Stimulated activated CD8-positive, alpha-beta memory T cell treated with anti-CD3 and anti-CD28 coated beads, Interleukin-15, amount 100 ng/mL, for 1 hour (primary cell): ENCODE data around the gene CHCHD1.
"Not testable (repeated sequence)": the region's sequence is repeated elsewhere in the genome, so short reads cannot be mapped to it uniquely, and the experiment has no call there.

Experiments
- DNase-seq: peaks from one replicate; pipeline ENCODE4 v3.0.0-alpha.2; 2020; ENCODE audit warnings: low read depth

CHCHD1 gene

DNA sequence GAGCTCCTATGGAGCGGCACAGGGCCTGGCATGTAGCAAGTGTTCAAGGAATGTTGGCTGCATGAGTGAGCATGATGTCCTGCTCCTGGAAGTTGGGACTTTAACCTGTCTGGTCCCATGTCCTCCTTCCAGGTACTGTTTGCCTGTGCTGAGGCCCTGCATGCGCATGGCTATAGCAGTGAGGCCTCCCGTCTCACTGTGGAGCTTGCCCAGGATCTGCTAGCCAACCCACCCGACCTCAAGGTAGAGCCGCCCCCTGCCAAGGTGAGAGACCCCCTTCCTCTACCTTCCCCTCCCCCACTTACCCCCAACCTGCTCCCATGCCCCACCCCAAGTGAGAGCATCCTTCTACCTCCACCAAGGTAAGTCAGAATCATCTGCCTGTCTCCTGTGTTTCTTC is 11.6 kb downstream of the CHCHD1 start:
- no peak for DNase-seq

DNA sequence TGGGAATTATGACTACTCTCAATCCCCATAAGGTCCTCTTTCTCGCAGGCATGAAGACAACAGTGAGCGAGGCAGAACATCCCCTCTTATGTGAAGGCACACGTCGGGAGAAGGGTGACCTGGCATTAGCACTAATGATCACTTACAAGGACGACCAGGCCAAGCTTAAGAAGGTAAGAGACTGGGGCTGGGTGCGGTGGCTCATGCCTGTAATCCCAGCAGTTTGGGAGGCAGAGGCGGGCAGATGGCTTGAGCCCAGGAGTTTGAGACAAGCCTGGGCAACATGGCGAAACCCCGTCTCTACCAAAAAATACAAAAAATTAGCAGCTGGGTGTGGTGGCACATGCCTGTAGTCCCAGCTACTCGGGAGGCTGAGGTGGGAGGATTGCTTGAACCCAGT is 13.6 kb downstream of the CHCHD1 start:
- not testable (repeated sequence) for DNase-seq

DNA sequence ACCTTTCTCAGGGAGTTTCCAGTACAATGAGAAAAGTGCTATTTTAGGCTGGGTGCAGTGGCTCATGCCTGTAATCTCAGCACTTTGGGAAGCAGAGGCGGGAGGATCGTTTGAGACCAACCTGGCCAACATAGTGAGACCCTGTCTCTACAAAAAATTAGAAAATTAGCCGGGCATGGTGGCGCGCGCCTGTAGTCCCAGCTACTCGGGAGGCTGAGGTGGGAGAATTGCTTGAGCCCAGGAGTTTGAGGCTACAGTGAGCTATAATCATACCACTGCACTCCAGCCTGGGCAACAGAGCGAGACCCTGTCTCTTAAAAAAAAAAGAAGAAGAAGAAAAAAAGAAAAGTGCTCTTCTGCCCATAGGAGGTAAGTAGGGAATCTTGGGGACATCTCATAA is 14.2 kb downstream of the CHCHD1 start:
- DNase-seq: not testable (repeated sequence)

DNA sequence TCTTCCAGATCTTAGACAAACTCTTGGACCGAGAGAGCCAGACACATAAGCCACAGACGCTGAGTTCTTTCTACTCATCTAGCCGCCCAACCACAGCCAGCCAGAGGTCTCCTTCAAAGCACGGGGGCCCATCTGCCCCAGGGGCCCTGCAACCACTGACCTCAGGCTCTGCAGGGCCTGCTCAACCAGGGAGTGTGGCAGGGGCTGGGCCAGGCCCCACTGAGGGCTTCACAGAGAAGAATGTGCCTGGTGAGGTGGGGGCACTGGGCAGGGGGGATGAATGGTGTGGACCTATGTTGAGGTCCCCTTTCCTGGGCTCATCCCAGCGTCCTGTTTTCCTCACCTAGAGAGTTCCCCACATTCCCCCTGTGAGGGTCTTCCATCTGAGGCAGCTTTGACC is 14.9 kb downstream of the CHCHD1 start:
- DNase-seq: no peak

DNA sequence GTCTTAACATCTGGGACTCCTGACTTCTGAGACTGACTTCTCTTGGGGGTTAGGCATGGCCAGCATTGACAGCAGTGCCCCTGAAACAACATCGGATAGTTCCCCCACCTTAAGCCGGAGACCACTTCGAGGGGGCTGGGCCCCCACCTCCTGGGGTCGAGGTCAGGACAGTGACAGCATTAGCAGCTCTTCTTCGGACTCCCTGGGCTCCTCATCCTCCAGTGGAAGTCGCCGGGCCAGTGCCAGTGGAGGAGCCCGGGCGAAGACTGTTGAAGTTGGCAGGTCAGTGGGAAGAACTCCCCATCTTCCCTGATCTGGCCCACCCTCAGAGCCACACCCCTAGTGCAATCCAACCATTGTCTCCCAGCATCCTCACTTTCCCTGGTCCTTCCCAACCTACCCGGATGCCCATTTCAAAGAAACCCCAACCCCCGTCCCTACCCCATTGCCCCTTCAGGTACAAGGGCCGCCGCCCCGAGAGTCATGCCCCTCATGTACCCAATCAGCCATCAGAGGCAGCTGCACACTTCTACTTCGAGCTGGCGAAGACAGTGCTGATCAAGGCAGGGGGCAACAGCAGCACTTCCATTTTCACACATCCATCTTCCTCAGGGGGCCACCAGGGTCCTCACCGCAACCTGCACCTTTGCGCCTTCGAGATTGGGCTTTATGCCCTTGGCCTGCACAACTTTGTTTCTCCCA is 15.6 kb downstream of the CHCHD1 start:
- DNase-seq: no peak

DNA sequence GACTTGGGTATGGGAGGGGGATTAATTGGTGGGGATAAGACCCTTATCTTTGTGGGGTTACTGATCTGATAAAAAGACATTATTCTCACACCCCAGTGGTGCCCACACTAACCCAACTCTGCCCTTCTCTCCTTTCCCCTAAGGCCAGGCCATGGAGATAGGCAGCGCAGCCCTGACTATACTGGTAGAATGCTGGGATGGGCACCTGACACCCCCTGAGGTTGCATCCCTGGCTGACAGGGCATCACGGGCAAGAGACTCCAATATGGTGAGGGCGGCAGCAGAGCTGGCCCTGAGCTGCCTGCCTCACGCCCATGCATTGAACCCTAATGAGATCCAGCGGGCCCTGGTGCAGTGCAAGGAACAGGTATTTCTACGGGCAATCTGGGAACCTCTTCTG is 16.2 kb downstream of the CHCHD1 start:
- no peak for DNase-seq

DNA sequence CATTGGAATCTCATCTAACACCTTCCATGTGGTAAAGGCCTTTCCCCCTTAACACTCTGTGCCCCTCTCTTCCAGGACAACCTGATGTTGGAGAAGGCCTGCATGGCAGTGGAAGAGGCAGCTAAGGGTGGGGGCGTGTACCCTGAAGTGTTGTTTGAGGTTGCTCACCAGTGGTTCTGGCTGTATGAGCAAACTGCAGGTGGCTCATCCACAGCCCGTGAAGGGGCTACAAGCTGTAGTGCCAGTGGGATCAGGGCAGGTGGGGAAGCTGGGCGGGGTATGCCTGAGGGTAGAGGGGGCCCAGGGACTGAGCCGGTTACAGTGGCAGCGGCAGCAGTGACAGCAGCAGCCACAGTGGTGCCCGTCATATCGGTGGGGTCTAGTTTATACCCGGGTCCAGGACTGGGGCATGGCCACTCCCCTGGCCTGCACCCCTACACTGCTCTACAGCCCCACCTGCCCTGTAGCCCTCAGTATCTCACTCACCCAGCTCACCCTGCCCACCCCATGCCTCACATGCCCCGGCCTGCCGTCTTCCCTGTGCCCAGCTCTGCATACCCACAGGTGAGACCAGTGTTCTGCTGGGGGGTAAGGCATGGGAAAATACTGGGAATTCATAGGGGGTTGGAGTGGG is 17.2 kb downstream of the CHCHD1 start:
- DNase-seq: no peak

DNA sequence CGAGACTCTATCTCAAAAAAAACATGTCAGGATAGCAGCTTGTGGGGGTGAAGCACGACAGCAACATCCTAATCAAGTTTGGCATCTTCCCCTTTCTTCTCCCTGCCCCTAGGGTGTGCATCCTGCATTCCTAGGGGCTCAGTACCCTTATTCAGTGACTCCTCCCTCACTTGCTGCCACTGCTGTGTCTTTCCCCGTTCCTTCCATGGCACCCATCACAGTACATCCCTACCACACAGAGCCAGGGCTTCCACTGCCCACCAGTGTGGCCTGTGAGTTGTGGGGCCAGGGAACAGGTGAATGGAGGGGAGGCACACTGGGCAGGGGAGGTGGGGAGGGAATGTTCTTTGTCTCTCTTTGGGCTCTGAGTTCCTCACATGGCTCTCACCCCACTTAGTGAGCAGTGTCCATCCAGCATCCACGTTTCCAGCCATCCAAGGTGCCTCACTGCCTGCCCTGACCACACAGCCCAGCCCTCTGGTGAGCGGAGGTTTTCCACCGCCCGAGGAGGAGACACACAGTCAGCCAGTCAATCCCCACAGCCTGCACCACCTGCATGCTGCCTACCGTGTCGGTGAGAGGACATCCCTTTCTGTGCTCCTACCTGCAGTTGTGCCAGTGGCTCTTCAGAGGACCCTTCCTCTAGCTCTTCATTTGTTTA is 18.2 kb downstream of the CHCHD1 start:
- no peak for DNase-seq

DNA sequence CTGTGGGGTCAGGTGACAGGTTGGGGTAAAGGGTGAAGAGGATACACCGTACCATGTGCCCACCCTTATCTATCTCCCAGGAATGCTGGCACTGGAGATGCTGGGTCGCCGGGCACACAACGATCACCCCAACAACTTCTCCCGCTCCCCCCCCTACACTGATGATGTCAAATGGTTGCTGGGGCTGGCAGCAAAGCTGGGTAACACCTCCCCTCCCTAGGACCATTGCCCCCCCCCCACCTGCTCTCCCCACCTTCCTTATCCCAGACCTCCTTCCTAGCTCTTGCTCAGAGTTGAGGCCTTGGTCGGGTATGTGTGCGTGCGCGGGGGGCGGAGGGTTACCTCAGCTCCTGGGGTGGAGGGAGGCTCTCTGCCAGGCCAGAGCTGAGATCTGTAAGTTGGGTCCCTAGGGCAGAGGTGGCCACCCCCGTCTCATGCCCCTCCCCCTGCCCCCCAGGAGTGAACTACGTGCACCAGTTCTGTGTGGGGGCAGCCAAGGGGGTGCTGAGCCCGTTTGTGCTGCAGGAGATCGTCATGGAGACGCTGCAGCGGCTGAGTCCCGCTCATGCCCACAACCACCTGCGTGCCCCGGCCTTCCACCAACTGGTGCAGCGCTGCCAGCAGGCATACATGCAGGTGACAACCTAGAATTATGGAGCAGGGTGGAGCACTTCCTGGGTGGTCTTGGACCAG is 18.9 kb downstream of the CHCHD1 start:
- no peak for DNase-seq

DNA sequence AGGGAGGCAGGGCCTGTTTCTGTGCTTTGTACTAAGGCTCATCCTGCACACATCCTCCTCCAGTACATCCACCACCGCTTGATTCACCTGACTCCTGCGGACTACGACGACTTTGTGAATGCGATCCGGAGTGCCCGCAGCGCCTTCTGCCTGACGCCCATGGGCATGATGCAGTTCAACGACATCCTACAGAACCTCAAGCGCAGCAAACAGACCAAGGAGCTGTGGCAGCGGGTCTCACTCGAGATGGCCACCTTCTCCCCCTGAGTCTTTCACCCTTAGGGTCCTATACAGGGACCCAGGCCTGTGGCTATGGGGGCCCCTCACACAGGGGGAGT is 19.4 kb downstream of the CHCHD1 start:
- DNase-seq: no peak

DNA sequence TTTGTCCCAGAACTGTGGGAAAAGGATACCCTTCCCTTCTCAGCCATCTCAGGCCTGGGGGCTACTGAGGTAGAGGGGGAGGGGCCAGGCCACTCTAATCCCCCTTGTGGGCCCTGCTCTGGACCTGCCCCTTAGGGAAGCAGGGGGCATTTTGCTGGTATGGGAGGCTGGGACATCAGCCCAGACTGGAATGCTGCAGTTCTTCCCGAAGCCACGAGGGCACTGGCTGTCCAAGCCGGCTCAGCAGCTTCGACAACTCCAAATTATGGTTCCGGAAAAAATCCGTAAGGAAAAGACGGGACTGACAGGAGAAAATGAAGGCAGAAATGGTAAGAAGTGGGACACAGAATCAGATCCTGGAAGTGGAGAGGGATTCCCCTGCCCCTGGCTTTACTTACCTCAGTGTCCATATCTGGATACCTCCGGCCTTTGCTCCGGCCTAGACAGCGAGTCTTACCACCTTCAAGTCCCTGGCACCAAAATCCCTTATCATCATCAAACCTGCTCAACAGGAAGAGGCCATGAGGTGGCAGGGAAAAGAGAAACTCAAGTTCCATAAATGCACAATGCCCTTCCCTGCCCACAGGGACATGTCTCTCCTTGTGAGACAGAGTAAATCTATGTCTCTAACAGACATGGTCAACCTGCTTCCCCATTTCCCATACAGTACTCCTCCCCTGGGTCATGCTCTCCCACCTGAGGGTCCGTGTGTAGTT is 20.6 kb downstream of the CHCHD1 start:
- no peak for DNase-seq

DNA sequence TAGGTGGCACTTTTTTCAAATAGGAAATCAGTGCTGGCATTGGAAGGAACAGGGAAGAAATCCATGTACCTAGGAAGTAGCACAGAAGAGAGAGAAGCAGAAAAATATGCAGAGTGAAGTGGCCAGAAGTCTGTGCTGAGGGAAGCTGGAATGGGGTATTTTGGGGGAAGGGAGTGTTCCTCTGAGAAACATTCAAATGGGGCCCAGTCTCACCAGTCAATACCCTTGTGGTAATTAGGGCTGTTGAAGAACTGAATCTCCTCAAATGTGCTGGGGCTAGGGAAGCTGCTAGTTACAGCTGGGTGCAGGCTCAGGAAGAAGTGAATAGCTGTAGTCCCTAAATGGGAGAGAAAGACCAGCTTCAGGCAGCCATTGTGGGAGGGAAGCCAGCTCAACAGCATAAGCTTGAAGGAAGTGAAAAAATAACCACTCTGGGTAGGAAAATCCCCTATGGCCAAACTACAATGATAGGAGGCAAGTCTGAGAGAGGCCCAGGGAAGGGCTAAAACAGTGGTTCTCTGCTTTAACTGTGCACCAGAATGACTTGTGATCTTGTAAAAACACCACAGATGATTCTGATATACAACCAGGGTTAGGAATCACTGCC is 21.9 kb downstream of the CHCHD1 start:
- no peak for DNase-seq

DNA sequence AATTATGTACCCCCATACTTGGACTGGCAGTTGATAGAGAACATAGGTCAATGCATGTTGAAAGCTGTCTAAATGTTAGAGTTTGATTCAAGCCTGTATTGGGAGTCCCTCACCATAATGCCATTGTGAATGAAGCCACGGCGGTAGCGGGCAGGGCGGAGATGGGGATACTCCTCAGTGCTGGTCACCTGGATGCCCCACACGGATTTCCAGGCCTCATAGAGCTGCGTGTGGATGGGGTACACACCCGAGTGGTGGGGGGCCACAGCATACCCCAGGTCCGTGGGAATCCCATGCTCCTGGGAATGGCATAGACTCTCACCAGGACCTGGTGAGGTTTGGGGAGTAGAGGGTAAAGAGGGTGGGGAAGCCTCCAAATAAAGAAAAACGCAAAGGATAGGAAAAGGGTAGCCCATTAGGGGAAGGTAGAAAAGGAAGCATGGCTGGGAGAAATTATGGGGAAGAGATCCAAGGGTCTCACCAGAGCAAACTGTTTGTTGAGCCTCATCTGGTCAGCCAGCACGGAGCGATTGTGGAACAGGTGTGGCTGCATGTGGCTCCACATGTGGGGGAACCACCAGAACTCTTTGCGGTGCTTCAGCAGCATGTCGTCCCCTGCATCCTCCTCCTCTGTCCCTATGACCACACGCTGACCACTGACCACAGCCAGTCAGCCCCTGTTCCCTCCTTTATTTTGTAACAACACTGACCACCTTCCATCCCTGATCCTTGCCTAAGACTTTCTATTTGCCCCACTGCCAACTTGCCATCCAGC is 24.5 kb downstream of the CHCHD1 start:
- no peak for DNase-seq

DNA sequence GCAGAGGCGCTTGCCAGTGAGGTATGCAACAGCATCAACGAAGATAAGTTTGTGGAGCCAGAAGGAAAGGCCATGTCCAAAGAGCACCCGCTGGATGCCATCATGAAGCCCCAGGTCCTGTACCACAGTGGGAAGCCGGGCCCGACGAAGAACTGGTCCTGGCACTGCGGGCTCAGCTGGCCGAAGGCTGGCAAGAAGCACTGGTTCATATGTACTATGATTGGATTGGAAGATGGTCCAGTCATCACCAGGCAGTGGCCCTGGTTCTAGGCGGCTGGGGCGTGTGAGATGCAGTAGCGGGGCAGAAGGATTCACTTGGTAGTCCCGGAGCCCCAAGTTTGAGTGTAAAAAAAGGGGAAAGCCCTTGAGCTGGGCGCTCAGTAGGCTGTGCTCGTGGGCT is 25.6 kb downstream of the CHCHD1 start:
- DNase-seq: no peak

DNA sequence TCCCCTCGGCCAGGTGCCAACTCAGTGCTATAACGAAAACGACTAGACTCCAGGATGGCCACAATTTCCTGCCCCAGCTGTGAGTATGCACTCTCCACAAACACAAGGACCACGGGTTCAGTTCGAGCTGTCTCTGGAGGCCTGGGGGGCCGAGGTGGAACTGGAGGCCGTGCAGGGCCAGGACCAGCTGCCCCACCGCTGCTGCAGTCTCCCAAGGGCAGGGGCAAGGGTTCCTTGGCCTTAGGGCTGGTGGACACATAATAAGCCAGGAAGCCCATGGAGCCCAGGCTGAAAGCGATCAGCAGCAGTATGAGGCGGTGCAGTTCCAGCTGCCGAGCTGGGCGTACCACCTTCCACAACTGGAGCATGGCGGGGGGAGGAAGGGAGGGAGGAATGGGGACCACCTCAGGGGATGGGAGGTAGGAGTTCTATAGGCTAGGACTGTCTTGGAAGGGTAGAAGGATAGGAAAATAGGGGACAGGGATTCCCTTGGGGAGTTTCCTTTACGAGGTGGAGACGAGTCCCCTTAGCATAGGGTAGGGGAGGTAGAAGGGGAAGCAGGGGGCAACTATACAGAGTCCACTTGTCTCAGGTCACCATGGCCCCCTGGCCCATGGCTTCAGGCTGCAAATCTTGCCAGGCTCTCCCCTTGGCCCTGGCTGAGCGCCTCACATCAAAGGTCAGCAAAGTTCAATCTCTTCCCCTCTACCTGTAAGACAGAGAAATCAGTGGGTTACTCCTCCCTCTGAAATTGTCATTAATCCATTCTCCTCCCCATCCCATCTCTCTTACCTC is 26.4 kb downstream of the CHCHD1 start:
- DNase-seq: no peak

DNA sequence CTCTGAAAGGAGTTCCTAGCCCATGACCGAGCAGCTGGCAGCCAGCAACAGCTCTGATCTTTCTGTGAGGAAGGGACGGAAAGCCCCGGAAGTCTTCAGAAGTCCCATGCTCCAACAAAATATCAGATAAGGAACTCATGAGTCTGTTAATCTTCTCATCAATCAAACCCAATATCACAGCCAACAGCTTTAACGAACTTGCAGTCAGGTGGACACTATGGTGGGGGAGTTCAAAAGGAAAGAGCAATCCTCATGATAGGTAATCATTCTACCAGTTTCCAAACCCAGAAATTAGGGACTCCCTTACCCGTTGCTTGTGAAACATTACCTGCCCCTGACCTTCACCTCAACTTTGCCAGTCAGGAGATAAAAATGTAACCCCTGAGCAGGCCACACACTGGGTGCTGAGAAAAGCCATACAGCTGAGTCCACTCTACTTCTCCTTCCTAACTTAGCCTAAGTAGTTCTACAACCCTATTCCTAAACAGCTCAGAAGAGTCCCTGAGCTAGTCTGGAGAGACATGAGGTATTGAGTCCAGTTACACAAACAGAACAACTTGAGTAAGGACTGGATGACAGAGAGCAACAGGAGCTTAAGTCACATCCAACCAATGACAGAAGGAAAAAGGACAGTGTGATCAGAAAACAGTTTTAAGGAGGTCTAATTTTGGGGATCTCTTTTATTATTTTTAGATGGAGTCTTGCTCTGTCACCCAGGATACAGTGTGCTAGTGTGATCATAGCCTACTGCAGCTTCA is 27.4 kb downstream of the CHCHD1 start:
- DNase-seq: no peak

DNA sequence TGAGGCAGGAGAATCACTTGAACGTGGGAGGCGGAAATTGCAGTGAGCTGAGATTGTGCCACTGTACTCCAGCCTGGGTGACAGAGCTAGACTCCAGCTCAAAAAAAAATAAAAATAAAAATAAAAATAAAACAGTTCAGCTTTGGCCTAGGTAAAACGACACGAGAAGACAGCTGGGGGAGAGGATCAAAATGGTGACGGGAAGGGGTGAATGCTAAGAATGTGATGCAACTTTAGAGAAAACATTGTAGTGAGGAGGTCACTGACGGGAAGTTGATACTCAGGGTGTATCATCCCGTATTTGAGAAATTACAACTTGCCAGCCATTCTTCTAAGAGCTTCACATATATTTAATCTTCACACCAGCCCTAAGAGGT is 28.5 kb downstream of the CHCHD1 start:
- DNase-seq: no peak

DNA sequence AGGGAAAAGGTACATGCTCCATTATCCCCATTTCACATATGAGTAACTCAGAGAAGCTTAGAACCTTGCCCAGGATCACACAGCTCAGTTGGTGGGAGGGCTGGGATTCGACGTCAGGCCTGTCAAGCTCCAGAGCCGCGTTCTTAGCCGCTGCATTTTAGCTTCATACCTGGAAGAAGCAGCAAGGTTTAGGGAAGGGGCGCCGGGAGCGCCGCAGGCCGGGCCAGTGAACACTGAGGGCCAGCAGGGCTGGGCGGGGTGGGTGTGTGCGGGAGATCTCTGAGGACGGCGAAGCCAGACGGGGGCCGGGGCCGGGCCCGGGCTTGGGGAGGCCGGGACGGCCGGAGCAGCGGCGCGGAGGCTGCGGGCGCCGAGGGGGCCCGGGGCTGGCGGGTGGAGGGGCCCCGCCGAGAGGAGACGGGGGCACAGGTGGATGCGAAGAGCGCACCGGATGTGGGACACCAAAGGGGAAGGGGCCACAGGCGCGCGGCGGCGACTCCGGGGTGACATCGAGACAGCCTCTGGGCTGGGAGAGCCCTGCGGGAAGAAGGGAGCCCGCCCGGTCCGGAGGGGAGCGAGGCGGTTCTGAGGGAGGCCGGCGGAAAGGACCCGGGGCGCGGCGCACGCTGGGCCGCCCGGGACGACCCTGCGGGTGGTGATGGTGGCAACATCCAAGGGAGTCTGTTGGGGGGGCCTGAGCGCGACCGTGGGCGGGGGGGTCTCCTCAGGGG is 29.1 kb downstream of the CHCHD1 start:
- DNase-seq: peak; percentile 24

DNA sequence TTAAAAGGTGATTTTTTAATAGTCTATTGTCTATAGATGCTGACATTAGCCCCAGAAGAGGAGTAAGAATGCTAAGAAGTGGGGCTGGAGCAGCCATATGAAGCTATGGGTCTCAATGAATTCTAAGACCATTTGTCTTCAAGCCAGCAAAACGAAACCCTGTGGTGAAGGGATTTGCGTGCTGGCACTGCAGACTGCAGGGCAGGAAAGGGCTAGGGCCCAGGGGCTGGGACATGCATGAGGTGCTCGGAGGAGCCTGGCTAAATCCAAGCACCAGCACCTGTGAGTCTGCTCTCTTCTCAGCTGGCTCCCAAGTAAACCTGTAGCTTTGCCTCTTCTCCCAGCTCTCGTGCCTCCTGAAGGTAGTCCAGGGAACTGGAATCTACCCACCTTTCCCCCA is 30.8 kb downstream of the CHCHD1 start:
- no peak for DNase-seq
